ENCODE results near the gene ZNF735.

DNA sequence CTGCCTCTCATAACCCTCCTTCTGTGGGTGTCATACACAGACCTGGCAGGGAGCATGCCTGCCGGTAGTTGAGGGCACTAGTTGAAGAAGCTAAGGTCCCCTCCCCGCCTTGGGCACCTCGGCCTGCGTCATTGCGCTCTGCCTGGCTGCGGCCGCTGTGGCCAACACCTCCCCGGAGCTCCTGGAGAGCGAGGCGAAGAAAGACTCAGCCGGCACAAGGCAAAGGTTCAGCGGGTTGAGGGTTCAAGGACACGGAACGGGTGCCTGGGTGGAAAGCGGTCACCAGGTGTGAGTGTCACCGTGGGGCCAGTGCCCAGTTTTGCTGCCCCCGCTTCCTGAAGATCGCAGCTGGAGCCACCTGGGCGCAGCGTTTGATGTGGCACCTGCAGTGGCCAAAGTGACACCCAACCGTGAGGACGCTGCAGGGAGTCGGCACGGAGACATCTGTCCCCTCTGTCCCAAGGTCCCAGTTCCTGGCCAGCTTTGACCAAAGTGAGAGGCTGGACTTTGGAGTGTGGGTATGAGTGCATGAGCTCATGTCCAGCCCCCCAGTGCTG lies 14.8 kb upstream of the ZNF735 start:
- TF ChIP-seq EZH2 (IDR thresholded peaks at IDR 0.05) (no peak), POLR2AphosphoS5 (IDR thresholded peaks at IDR 0.05; ENCODE audit: borderline replicate concordance, low read depth, low read length) (no peak), FOXP2 (optimal IDR thresholded peaks at IDR 0.05; ENCODE audit: control extremely low read depth, extremely low read length, insufficient read depth) (no peak)
